ENCODE measurements around the gene GNAQ.
"Not testable (repeated sequence)": the region's sequence is repeated elsewhere in the genome, so short reads cannot be mapped to it uniquely, and the experiment has no call there.

Gene GNAQ

GRCh38 chr9:77901771-77902170 lies 129.8 kb downstream of the GNAQ start:
- no peak for DNase-seq (ENCODE audit: low spot score)

GRCh38 chr9:77901018-77901417 lies 130.6 kb downstream of the GNAQ start:
- no peak for DNase-seq (ENCODE audit: low spot score)

- no peak for DNase-seq (ENCODE audit: low spot score)
These were observed 131.8 kb downstream of the GNAQ start for GRCh38 chr9:77899679-77900354.

- DNase-seq (ENCODE audit: low spot score) = no peak
These were observed 132.7 kb downstream of the GNAQ start for GRCh38 chr9:77898864-77899263.

- DNase-seq (ENCODE audit: low spot score) = peak; percentile 76
These were observed 134.5 kb downstream of the GNAQ start for GRCh38 chr9:77896938-77897667.

GRCh38 chr9:77896269-77896937 lies 135.2 kb downstream of the GNAQ start:
- DNase-seq (ENCODE audit: low spot score) = peak; percentile 28

GRCh38 chr9:77893706-77894105 lies 137.9 kb downstream of the GNAQ start:
- no peak for DNase-seq (ENCODE audit: low spot score)

- DNase-seq (ENCODE audit: low spot score) = no peak
These were observed 138.6 kb downstream of the GNAQ start for GRCh38 chr9:77892955-77893514.

- DNase-seq (ENCODE audit: low spot score) = no peak
These were observed 139.4 kb downstream of the GNAQ start for GRCh38 chr9:77892171-77892570.

- no peak for DNase-seq (ENCODE audit: low spot score)
These were observed 140.3 kb downstream of the GNAQ start for GRCh38 chr9:77891128-77891800.

- no peak for DNase-seq (ENCODE audit: low spot score)
These were observed 143.9 kb downstream of the GNAQ start for GRCh38 chr9:77887662-77888061.

- no peak for DNase-seq (ENCODE audit: low spot score)
These were observed 146.4 kb downstream of the GNAQ start for GRCh38 chr9:77885104-77885672.

GRCh38 chr9:77883846-77884771 lies 147.5 kb downstream of the GNAQ start:
- DNase-seq (ENCODE audit: low spot score) = no peak

GRCh38 chr9:77883133-77883532 lies 148.5 kb downstream of the GNAQ start:
- DNase-seq (ENCODE audit: low spot score) = no peak

GRCh38 chr9:77882294-77882693 lies 149.3 kb downstream of the GNAQ start:
- no peak for DNase-seq (ENCODE audit: low spot score)

GRCh38 chr9:77881634-77882033 lies 150.0 kb downstream of the GNAQ start:
- DNase-seq (ENCODE audit: low spot score) = not testable (repeated sequence)

GRCh38 chr9:77881111-77881510 lies 150.5 kb downstream of the GNAQ start:
- DNase-seq (ENCODE audit: low spot score) = no peak

GRCh38 chr9:77879437-77879943 lies 152.1 kb downstream of the GNAQ start:
- DNase-seq (ENCODE audit: low spot score) = no peak

GRCh38 chr9:77878793-77879192 lies 152.8 kb downstream of the GNAQ start:
- not testable (repeated sequence) for DNase-seq (ENCODE audit: low spot score)

GRCh38 chr9:77877976-77878375 lies 153.6 kb downstream of the GNAQ start:
- DNase-seq (ENCODE audit: low spot score) = no peak

- DNase-seq (ENCODE audit: low spot score) = no peak
These were observed 155.0 kb downstream of the GNAQ start for GRCh38 chr9:77876590-77876989.

Data from pons (tissue), 1 donor.